K562 (cell line): ENCODE results near the gene RHD.
"Not testable (repeated sequence)": the region's sequence is repeated elsewhere in the genome, so short reads cannot be mapped to it uniquely, and the experiment has no call there.

ENCODE experiments used
- EP300 ChIP-seq: IDR thresholded peaks from 2 replicates; pipeline ENCODE4 v1.6.1; 2012; ENCODE audit warnings: low read length, improper control_type of control experiment
- GABPB1 ChIP-seq: sonication (generic); formaldehyde crosslinking; IDR thresholded peaks from 2 replicates; pipeline ENCODE4 v1.8.0; 2022; ENCODE audit warnings: mild to moderate bottlenecking, missing genetic modification reagents
- HNRNPLL ChIP-seq: fragments of 200-400 bp; formaldehyde crosslinking; IDR thresholded peaks from 2 replicates; pipeline ENCODE4 v1.6.1; 2017; ENCODE audit warnings: low read length, low read depth, mild to moderate bottlenecking; ENCODE audit not compliant: poor library complexity, severe bottlenecking
- MAFF ChIP-seq: IDR thresholded peaks from 2 replicates; pipeline ENCODE4 v1.6.1; 2012; ENCODE audit warnings: low read length, improper control_type of control experiment
- MBD2 ChIP-seq: sonication (generic); IDR thresholded peaks from 2 replicates; pipeline ENCODE4 v1.6.1; 2016; ENCODE audit warnings: low read depth, borderline replicate concordance
- NR2C2 ChIP-seq, 2 experiments: fragments of 200-800 bp in 1 of 2; sonication (Bioruptor generic) in 1 of 2; sonication (generic) in 1 of 2; formaldehyde crosslinking in 1 of 2; IDR thresholded peaks; 2 replicates each; pipeline versions ENCODE4 v1.6.1 to v1.8.0; 2016 to 2022; ENCODE audit warnings: mild to moderate bottlenecking in 1 of 2, missing compliant biosample characterization in 1 of 2, missing genetic modification characterization in 1 of 2, missing genetic modification reagents in 1 of 2
- RBM34 ChIP-seq: fragments of 200-400 bp; formaldehyde crosslinking; IDR thresholded peaks from 2 replicates; pipeline ENCODE4 v1.6.1; 2018; ENCODE audit warnings: low read length, borderline replicate concordance; ENCODE audit not compliant: insufficient read depth
- RFX1 ChIP-seq: fragments of 450-650 bp; IDR thresholded peaks from 2 replicates; pipeline ENCODE4 v1.6.1; 2016; ENCODE audit warnings: mild to moderate bottlenecking, moderate library complexity
- ZBTB7A ChIP-seq: IDR thresholded peaks from 2 replicates; pipeline ENCODE4 v1.6.1; 2011; ENCODE audit warnings: low read depth, mild to moderate bottlenecking, low read length, moderate library complexity, borderline replicate concordance; ENCODE audit not compliant: control insufficient read depth
- ZC3H8 ChIP-seq: fragments of 450-650 bp; IDR thresholded peaks from 2 replicates; pipeline ENCODE4 v1.6.1; 2017
- ZNF347 ChIP-seq: fragments of 450-650 bp; formaldehyde crosslinking; IDR thresholded peaks from 2 replicates; pipeline ENCODE4 v1.4.0; 2020; ENCODE audit warnings: low read depth, mild to moderate bottlenecking, moderate library complexity
- TF ChIP-seq, protein P1 (sequence below), 3 experiments: IDR thresholded peaks in 2 of 3; conservative IDR thresholded peaks in 1 of 3; 2 replicates each; pipeline ENCODE4 v1.5.1; 2011 to 2012; ENCODE audit warnings: low read length in 3 of 3, mild to moderate bottlenecking in 3 of 3, control low read depth in 2 of 3, improper control_type of control experiment in 1 of 3, inconsistent platforms in 1 of 3, low read depth in 1 of 3, mixed read lengths in 1 of 3, moderate library complexity in 1 of 3; ENCODE audit not compliant: insufficient read depth in 2 of 3
- TF ChIP-seq, protein P2 (sequence below): sonication (generic); formaldehyde crosslinking; IDR thresholded peaks from 2 replicates; pipeline ENCODE4 v1.8.0; 2022; ENCODE audit warnings: mild to moderate bottlenecking, missing genetic modification reagents, borderline replicate concordance
- TF ChIP-seq, protein P3 (sequence below): fragments of 250-450 bp; sonication (Bioruptor Pico); IDR thresholded peaks from 2 replicates; pipeline ENCODE4 v1.8.0; 2022; ENCODE audit warnings: inconsistent platforms

DNA sequence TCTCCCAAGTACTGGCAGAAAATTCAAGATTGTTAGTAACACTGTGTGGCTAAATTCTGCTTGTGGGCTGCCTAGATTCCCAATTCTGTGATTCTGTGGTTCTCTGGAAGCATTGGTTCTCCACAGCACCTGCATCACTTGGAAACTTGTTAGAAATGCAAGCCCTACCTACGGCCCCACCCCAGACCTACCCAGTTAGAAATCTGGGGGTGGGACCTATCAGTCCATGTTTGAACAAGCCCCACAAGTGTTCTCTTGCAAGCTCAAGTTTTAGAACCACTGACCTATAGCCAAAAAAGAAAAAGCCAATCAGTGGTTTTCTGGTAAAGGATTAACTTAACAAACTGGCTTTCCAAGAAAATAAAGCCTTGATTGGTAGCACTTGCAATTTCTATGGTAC, 35.9 kb downstream of the RHD start:
- TF ChIP-seq, protein P1, sequence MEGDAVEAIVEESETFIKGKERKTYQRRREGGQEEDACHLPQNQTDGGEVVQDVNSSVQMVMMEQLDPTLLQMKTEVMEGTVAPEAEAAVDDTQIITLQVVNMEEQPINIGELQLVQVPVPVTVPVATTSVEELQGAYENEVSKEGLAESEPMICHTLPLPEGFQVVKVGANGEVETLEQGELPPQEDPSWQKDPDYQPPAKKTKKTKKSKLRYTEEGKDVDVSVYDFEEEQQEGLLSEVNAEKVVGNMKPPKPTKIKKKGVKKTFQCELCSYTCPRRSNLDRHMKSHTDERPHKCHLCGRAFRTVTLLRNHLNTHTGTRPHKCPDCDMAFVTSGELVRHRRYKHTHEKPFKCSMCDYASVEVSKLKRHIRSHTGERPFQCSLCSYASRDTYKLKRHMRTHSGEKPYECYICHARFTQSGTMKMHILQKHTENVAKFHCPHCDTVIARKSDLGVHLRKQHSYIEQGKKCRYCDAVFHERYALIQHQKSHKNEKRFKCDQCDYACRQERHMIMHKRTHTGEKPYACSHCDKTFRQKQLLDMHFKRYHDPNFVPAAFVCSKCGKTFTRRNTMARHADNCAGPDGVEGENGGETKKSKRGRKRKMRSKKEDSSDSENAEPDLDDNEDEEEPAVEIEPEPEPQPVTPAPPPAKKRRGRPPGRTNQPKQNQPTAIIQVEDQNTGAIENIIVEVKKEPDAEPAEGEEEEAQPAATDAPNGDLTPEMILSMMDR (IDR thresholded peaks at IDR 0.05 in 2 of 3, conservative IDR thresholded peaks at IDR 0.05 in 1 of 3; ENCODE audit: insufficient read depth in 2 of 3, low read depth in 1 of 3, low read length in 3 of 3), result not testable (repeated sequence)
- TF ChIP-seq RBM34; MAFF; ZC3H8; ZBTB7A; GABPB1 (CRISPR knock-in tag); EP300; NR2C2 (CRISPR knock-in tag; IDR thresholded peaks at IDR 0.05); NR2C2 (tag; IDR thresholded peaks at IDR 0.05); ZNF347 (CRISPR knock-in tag); HNRNPLL; RFX1; MBD2: not testable (repeated sequence)
- TF ChIP-seq, protein P2, sequence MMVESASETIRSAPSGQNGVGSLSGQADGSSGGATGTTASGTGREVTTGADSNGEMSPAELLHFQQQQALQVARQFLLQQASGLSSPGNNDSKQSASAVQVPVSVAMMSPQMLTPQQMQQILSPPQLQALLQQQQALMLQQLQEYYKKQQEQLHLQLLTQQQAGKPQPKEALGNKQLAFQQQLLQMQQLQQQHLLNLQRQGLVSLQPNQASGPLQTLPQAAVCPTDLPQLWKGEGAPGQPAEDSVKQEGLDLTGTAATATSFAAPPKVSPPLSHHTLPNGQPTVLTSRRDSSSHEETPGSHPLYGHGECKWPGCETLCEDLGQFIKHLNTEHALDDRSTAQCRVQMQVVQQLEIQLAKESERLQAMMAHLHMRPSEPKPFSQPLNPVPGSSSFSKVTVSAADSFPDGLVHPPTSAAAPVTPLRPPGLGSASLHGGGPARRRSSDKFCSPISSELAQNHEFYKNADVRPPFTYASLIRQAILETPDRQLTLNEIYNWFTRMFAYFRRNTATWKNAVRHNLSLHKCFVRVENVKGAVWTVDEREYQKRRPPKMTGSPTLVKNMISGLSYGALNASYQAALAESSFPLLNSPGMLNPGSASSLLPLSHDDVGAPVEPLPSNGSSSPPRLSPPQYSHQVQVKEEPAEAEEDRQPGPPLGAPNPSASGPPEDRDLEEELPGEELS (CRISPR knock-in tag), result not testable (repeated sequence)
- TF ChIP-seq, protein P3, sequence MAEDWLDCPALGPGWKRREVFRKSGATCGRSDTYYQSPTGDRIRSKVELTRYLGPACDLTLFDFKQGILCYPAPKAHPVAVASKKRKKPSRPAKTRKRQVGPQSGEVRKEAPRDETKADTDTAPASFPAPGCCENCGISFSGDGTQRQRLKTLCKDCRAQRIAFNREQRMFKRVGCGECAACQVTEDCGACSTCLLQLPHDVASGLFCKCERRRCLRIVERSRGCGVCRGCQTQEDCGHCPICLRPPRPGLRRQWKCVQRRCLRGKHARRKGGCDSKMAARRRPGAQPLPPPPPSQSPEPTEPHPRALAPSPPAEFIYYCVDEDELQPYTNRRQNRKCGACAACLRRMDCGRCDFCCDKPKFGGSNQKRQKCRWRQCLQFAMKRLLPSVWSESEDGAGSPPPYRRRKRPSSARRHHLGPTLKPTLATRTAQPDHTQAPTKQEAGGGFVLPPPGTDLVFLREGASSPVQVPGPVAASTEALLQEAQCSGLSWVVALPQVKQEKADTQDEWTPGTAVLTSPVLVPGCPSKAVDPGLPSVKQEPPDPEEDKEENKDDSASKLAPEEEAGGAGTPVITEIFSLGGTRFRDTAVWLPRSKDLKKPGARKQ (CRISPR knock-in tag), result not testable (repeated sequence)
